ENCODE results near the gene AUTS2. TPM values are rescaled to one million over a fixed set of nuclear protein-coding genes. Genes with fewer than 3 reads are reported as not detected.
A peak's percentile ranks its signal among the peaks of the same experiment; 100 is the strongest.
"Not testable (repeated sequence)": the region's sequence is repeated elsewhere in the genome, so short reads cannot be mapped to it uniquely, and the experiment has no call there.

The AUTS2 gene
- polyA plus RNA-seq, 1 donor from 2014 or later = 97.3 TPM

DNA sequence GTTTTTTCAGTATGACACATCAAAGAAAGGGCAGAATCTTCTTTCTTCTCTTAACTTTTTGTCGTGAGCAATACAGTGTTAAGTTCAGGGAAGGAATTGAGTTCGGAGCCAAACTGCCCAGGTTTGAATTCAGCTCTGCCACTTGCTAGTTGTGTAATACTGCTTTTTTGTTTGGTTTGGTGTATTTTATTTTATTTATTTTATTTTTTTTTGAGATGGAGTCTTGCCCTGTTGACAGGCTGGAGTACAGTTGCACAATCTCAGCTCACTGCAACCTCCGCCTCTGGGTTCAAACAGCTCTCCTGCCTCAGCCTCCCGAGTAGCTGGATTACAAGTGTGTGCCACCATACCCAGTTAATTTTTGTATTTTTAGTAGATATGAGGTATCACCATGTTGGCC is 993.9 kb downstream of the AUTS2 start:
- Histone ChIP-seq H3K79me2 (replicated peaks; ENCODE audit: insufficient read depth, low read length) (peaks cover 42% of the 10 kb centered on the region), H3K9ac (ENCODE audit: low read length) (no peak overlapping the region), H2AFZ (ENCODE audit: low read depth, low read length) (no peak overlapping the region), H3K36me3 (ENCODE audit: insufficient read depth, low read length) (no peaks in the 10 kb centered on the region), H3K9me2 (ENCODE audit: insufficient read depth, low read length) (no peaks in the 10 kb centered on the region), H3K27ac (ENCODE audit: low read length) (no peak overlapping the region), H3K4me3 (ENCODE audit: low read length) (no peak overlapping the region), H3F3A (ENCODE audit: insufficient read depth, low read length, poor library complexity, severe bottlenecking) (no peaks in the 10 kb centered on the region), H3K4me2 (ENCODE audit: low read length) (no peak overlapping the region), H3K9me3 (ENCODE audit: low read length) (no peaks in the 10 kb centered on the region), H3K27me3 (ENCODE audit: insufficient read depth, low read depth, low read length) (no peaks in the 10 kb centered on the region), H4K20me1 (ENCODE audit: insufficient read depth) (no peaks in the 10 kb centered on the region)
- no peak for TF ChIP-seq EP300 (conservative IDR thresholded peaks at IDR 0.05; ENCODE audit: poor library complexity, severe bottlenecking)
- TF ChIP-seq REST (IDR thresholded peaks at IDR 0.05; ENCODE audit: borderline replicate concordance) = no peak
- TF ChIP-seq, protein P1, sequence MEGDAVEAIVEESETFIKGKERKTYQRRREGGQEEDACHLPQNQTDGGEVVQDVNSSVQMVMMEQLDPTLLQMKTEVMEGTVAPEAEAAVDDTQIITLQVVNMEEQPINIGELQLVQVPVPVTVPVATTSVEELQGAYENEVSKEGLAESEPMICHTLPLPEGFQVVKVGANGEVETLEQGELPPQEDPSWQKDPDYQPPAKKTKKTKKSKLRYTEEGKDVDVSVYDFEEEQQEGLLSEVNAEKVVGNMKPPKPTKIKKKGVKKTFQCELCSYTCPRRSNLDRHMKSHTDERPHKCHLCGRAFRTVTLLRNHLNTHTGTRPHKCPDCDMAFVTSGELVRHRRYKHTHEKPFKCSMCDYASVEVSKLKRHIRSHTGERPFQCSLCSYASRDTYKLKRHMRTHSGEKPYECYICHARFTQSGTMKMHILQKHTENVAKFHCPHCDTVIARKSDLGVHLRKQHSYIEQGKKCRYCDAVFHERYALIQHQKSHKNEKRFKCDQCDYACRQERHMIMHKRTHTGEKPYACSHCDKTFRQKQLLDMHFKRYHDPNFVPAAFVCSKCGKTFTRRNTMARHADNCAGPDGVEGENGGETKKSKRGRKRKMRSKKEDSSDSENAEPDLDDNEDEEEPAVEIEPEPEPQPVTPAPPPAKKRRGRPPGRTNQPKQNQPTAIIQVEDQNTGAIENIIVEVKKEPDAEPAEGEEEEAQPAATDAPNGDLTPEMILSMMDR (IDR thresholded peaks at IDR 0.05; ENCODE audit: poor library complexity, severe bottlenecking) = no peak
- no peak for TF ChIP-seq EZH2 (IDR thresholded peaks at IDR 0.05; ENCODE audit: borderline replicate concordance, insufficient read depth, low read length, poor library complexity, severe bottlenecking)
- TF ChIP-seq MXI1 (conservative IDR thresholded peaks at IDR 0.05; ENCODE audit: poor library complexity, severe bottlenecking) = no peak
- no peak for TF ChIP-seq POLR2AphosphoS5 (IDR thresholded peaks at IDR 0.05)
- TF ChIP-seq SMC3 (conservative IDR thresholded peaks at IDR 0.05; ENCODE audit: poor library complexity) = no peak
- TF ChIP-seq TAF1 (IDR thresholded peaks at IDR 0.05; ENCODE audit: low read depth) = no peak
- TF ChIP-seq RAD21 (conservative IDR thresholded peaks at IDR 0.05) = no peak

DNA sequence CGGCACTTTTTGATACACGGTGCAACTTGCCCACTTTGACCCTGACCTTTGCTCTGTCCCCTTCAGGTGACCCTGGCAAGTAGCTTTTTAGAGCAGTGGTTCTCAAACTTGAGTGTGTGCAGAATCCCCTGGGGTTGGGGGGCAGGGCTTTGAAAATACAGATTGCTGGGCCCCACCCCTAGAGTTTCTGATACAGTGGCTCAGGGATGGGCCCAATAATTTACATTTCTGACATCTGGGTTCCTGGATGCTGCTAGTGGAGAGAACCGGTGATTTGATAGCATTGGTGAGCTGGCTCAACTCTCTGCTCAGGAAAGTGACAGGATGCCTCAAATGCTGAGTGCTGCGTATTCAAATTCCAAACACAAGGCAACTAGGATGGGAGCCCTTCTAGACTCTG is 995.9 kb downstream of the AUTS2 start:
- TF ChIP-seq EP300 (conservative IDR thresholded peaks at IDR 0.05; ENCODE audit: poor library complexity, severe bottlenecking) = no peak
- TF ChIP-seq REST (IDR thresholded peaks at IDR 0.05; ENCODE audit: borderline replicate concordance) = no peak
- TF ChIP-seq MXI1 (conservative IDR thresholded peaks at IDR 0.05; ENCODE audit: poor library complexity, severe bottlenecking) = no peak
- no peak for TF ChIP-seq RAD21 (conservative IDR thresholded peaks at IDR 0.05)
- Histone ChIP-seq H2AFZ (ENCODE audit: low read depth, low read length) (no peak overlapping the region), H3K4me2 (ENCODE audit: low read length) (no peak overlapping the region), H3K79me2 (replicated peaks; ENCODE audit: insufficient read depth, low read length) (peaks cover 56% of the 10 kb centered on the region), H3K9me2 (ENCODE audit: insufficient read depth, low read length) (no peaks in the 10 kb centered on the region), H4K20me1 (ENCODE audit: insufficient read depth) (peaks cover 12% of the 10 kb centered on the region), H3K36me3 (ENCODE audit: insufficient read depth, low read length) (no peaks in the 10 kb centered on the region), H3K27ac (ENCODE audit: low read length) (no peak overlapping the region), H3K4me3 (ENCODE audit: low read length) (peak overlapping the region; percentile 94), H3K27me3 (ENCODE audit: insufficient read depth, low read depth, low read length) (no peaks in the 10 kb centered on the region), H3F3A (ENCODE audit: insufficient read depth, low read length, poor library complexity, severe bottlenecking) (no peaks in the 10 kb centered on the region), H3K9ac (ENCODE audit: low read length) (no peak overlapping the region), H3K9me3 (ENCODE audit: low read length) (no peaks in the 10 kb centered on the region)

DNA sequence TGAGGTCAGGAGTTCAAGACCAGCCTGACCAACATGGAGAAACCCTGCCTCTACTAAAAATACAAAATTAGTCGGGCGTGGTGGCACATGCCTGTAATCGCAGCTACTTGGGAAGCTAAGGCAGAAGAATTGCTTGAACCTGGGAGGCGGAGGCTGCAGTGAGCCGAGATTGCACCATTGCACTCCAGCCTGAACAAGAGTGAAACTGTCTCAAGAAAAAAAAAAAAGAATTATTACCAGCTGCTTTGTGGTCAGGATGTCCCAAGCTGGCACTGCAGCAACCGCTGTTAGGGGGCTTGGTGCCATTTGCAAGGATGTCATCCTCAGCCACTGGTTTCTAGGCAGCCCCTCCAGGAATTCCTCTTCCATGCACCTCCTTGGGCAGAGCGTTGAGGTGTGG is 996.6 kb downstream of the AUTS2 start:
- not testable (repeated sequence) for H3K36me3 ChIP-seq (ENCODE audit: insufficient read depth, low read length); H3K27me3 ChIP-seq (ENCODE audit: insufficient read depth, low read depth, low read length); H3F3A ChIP-seq (ENCODE audit: insufficient read depth, low read length, poor library complexity, severe bottlenecking); H3K9me2 ChIP-seq (ENCODE audit: insufficient read depth, low read length); H3K9me3 ChIP-seq (ENCODE audit: low read length); H2AFZ ChIP-seq (ENCODE audit: low read depth, low read length)
- peak overlapping the region; percentile 92 for H3K9ac ChIP-seq (ENCODE audit: low read length)
- peak overlapping the region; percentile 94 for H3K4me3 ChIP-seq (ENCODE audit: low read length)
- peak overlapping the region; percentile 76 for H3K4me2 ChIP-seq (ENCODE audit: low read length)
- H3K79me2 ChIP-seq (replicated peaks; ENCODE audit: insufficient read depth, low read length) = peaks cover 63% of the 10 kb centered on the region
- peaks cover 19% of the 10 kb centered on the region for H4K20me1 ChIP-seq (ENCODE audit: insufficient read depth)
- H3K27ac ChIP-seq (ENCODE audit: low read length) = peak overlapping the region; percentile 87
